Smooth muscle cell (in vitro differentiated cells): ENCODE measurements around the gene TMEM132C. TPM values are rescaled to one million over a fixed set of nuclear protein-coding genes. Genes with fewer than 3 reads are reported as not detected.

Source experiments
- DNase-seq: peaks from one replicate; lab custom pipeline; 2025; ENCODE audit not compliant: unreplicated experiment; lab: John Stamatoyannopoulos, UW
- H2AFZ ChIP-seq: fragments of 200-600 bp; sonication (generic); 2 replicates; pipeline ENCODE4 v1.6.0; 2016; ENCODE audit warnings: antibody characterized with exemption, low read depth, mild to moderate bottlenecking
- H3F3A ChIP-seq: fragments of 200-600 bp; sonication (generic); 2 replicates; pipeline ENCODE4 v1.6.0; 2017; ENCODE audit warnings: antibody characterized with exemption, low read depth
- H3K27ac ChIP-seq: fragments of 200-600 bp; sonication (generic); 2 replicates; pipeline ENCODE4 v1.5.1; 2016; ENCODE audit warnings: low read depth, mild to moderate bottlenecking
- H3K27me3 ChIP-seq: fragments of 200-600 bp; sonication (generic); 2 replicates; pipeline ENCODE4 v1.6.1; 2016; ENCODE audit warnings: low read depth, mild to moderate bottlenecking
- H3K36me3 ChIP-seq: fragments of 200-600 bp; sonication (generic); 2 replicates; pipeline ENCODE4 v1.5.1; 2016; ENCODE audit warnings: low read depth
- H3K4me1 ChIP-seq: fragments of 200-600 bp; sonication (generic); 2 replicates; pipeline ENCODE4 v1.5.1; 2016; ENCODE audit warnings: low read depth
- H3K4me2 ChIP-seq: fragments of 200-600 bp; sonication (generic); 2 replicates; pipeline ENCODE4 v1.6.0; 2016; ENCODE audit warnings: mild to moderate bottlenecking
- H3K4me3 ChIP-seq: fragments of 200-600 bp; sonication (generic); 2 replicates; pipeline ENCODE4 v1.5.1; 2016; ENCODE audit warnings: mild to moderate bottlenecking
- H3K79me2 ChIP-seq: fragments of 200-600 bp; sonication (generic); 2 replicates; pipeline ENCODE4 v1.6.0; 2016; ENCODE audit warnings: low read depth, mild to moderate bottlenecking
- H3K9ac ChIP-seq: fragments of 200-600 bp; sonication (generic); 2 replicates; pipeline ENCODE4 v1.6.0; 2016; ENCODE audit warnings: low read depth
- H3K9me3 ChIP-seq: fragments of 200-600 bp; sonication (generic); replicated peaks from 2 replicates; pipeline ENCODE4 v1.5.1; 2016; ENCODE audit warnings: low read depth
- H4K20me1 ChIP-seq: fragments of 200-600 bp; sonication (generic); 2 replicates; pipeline ENCODE4 v1.6.0; 2016; ENCODE audit warnings: low read depth
- CTCF ChIP-seq: fragments of 200-600 bp; sonication (generic); IDR thresholded peaks from 2 replicates; pipeline ENCODE4 v1.5.1; 2017; ENCODE audit warnings: borderline replicate concordance, mild to moderate bottlenecking, antibody characterized with exemption; ENCODE audit not compliant: insufficient read depth, poor library complexity, severe bottlenecking
- WGBS: methylation state at CpG from one replicate; pipeline ENCODE4 v1.1.7; 2016; ENCODE audit warnings: low lambda C conversion rate; 5-methylcytosine and 5-hydroxymethylcytosine counted together
- polyA plus RNA-seq: library from polyadenylated mRNA; unstranded; fragments of >200 nt; fragmentation: Nextera tagmentation; extraction: Ambion mirVana; gene quantifications from 2 replicates; pipeline ENCODE4 v1.2.1, GENCODE V29; 2016
- total RNA-seq: library from RNA; depleted of rRNA; stranded (reverse); fragments of >200 nt; gene quantifications from 2 replicates; pipeline ENCODE4 v1.2.3, GENCODE V29; 2014

Gene TMEM132C
- total and polyA plus RNA-seq, 2 experiments from 2014 or later = 0.49 to 0.77 TPM

- Histone ChIP-seq H3K27me3 (no peaks in the 10 kb centered on the region), H3K9ac (no peak overlapping the region), H3K79me2 (no peaks in the 10 kb centered on the region), H3K4me2 (no peak overlapping the region), H4K20me1 (no peaks in the 10 kb centered on the region), H2AFZ (no peak overlapping the region), H3F3A (no peaks in the 10 kb centered on the region), H3K4me3 (no peak overlapping the region), H3K36me3 (no peaks in the 10 kb centered on the region), H3K27ac (no peak overlapping the region), H3K9me3 (no peaks in the 10 kb centered on the region), H3K4me1 (no peaks in the 10 kb centered on the region)
- no peak for TF ChIP-seq CTCF
- 82% methylated on average over 17 of the region's 17 CpGs for WGBS
- no peak for DNase-seq
These were observed 385.3 kb downstream of the TMEM132C start for GRCh38 chr12:128652136-128652751.

- Histone ChIP-seq H3K4me1 (no peaks in the 10 kb centered on the region), H3K4me3 (no peak overlapping the region), H3K79me2 (no peaks in the 10 kb centered on the region), H3K9me3 (no peaks in the 10 kb centered on the region), H3K4me2 (no peak overlapping the region), H3K9ac (no peak overlapping the region), H2AFZ (no peak overlapping the region), H3K36me3 (no peaks in the 10 kb centered on the region), H3K27me3 (no peaks in the 10 kb centered on the region), H3F3A (no peaks in the 10 kb centered on the region), H3K27ac (no peak overlapping the region), H4K20me1 (no peaks in the 10 kb centered on the region)
- no peak for DNase-seq
- TF ChIP-seq CTCF = no peak
- 87% methylated on average over 8 of the region's 8 CpGs for WGBS
These were observed 387.5 kb downstream of the TMEM132C start for GRCh38 chr12:128654468-128654867.

- H3K9me3 ChIP-seq = no peaks in the 10 kb centered on the region
- no peak for TF ChIP-seq CTCF
- no peak for DNase-seq
- no peak overlapping the region for H3K4me3 ChIP-seq
- H3K27ac ChIP-seq = no peak overlapping the region
- H3K36me3 ChIP-seq = no peaks in the 10 kb centered on the region
- H3K27me3 ChIP-seq = no peaks in the 10 kb centered on the region
- H3F3A ChIP-seq = no peaks in the 10 kb centered on the region
- no peak overlapping the region for H2AFZ ChIP-seq
- 83% methylated on average over 3 of the region's 3 CpGs for WGBS
- no peak overlapping the region for H3K9ac ChIP-seq
- H3K4me1 ChIP-seq = no peaks in the 10 kb centered on the region
- no peak overlapping the region for H3K4me2 ChIP-seq
- H4K20me1 ChIP-seq = no peaks in the 10 kb centered on the region
- no peaks in the 10 kb centered on the region for H3K79me2 ChIP-seq
These were observed 390.4 kb downstream of the TMEM132C start for GRCh38 chr12:128657378-128657777.

GRCh38 chr12:128660532-128661225 is 393.7 kb downstream of the TMEM132C start:
- TF ChIP-seq CTCF = no peak
- WGBS = 73% methylated on average over 7 of the region's 7 CpGs
- Histone ChIP-seq H3K4me2 (no peak overlapping the region), H3K9me3 (no peaks in the 10 kb centered on the region), H3F3A (no peaks in the 10 kb centered on the region), H3K9ac (no peak overlapping the region), H3K79me2 (no peaks in the 10 kb centered on the region), H3K4me1 (no peaks in the 10 kb centered on the region), H3K27me3 (no peaks in the 10 kb centered on the region), H3K36me3 (no peaks in the 10 kb centered on the region), H3K27ac (no peak overlapping the region), H4K20me1 (no peaks in the 10 kb centered on the region), H3K4me3 (no peak overlapping the region), H2AFZ (no peak overlapping the region)
- no peak for DNase-seq
